ENCODE data around the gene OTOA.
"Not testable (repeated sequence)": the region's sequence is repeated elsewhere in the genome, so short reads cannot be mapped to it uniquely, and the experiment has no call there.

Gene OTOA

DNA sequence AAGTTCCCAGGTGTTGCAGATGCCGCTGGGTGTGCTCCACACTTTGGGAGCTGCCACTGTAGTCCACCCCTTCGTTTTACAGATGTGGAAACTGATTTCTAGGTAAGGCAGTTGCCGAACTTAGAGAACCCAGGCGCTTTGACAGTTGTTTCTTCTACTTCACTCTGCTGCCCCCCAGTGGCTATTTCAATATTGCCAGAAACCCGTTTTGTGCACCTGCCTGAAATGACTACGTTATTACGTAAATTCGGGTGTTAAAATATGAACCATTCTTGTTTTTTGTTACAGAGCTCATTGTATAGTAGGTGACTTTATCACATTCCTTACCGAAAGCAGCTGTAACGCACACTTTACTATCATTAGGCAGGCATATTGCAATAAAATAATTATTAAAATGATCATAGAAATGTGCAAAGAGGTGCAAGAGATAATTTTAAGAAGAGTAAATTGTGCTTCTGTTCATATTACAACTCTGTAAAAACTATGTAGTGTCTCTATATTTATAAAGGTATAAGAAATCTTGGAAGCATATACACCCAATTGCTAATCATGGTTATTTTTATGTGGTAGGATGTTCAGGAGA, 44.9 kb downstream of the OTOA start:
- Histone ChIP-seq H3K27me3 (ENCODE audit: insufficient read depth, low read length) (no peaks in the 10 kb centered on the region), H3K9me3 (ENCODE audit: insufficient read depth, low read depth, low read length) (no peaks in the 10 kb centered on the region), H3K4me1 (ENCODE audit: insufficient read depth, low read length) (no peaks in the 10 kb centered on the region), H3K4me3 (ENCODE audit: low read length) (no peak overlapping the region), H3K27ac (ENCODE audit: low read length) (no peak overlapping the region), H3K9ac (ENCODE audit: low read depth, low read length) (no peak overlapping the region), H3K36me3 (ENCODE audit: insufficient read depth, low read depth, low read length) (no peaks in the 10 kb centered on the region)

DNA sequence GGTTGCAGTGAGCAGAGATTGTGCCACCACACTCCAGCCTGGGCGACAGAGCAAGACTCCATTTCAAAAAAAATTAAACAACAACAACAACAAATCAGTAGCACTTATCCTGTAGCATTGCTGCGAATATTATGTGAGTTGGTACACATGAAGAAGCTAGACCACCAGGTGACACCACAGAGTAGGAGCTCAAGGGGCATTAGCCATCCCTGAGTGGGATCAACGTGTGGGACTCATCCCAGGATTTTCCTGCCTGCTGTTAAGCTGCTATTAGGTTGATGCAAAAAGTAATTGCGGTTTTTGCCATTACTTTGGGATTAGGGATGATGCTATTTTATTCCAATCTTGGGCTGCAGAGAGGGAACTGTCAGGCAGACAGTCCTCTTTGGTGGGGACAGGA, 47.2 kb downstream of the OTOA start:
- H3K9me3 ChIP-seq (ENCODE audit: insufficient read depth, low read depth, low read length), result no peaks in the 10 kb centered on the region
- H3K4me3 ChIP-seq (ENCODE audit: low read length), result no peak overlapping the region
- no peaks in the 10 kb centered on the region for H3K27me3 ChIP-seq (ENCODE audit: insufficient read depth, low read length)
- H3K36me3 ChIP-seq (ENCODE audit: insufficient read depth, low read depth, low read length), result no peaks in the 10 kb centered on the region
- H3K27ac ChIP-seq (ENCODE audit: low read length), result no peak overlapping the region
- H3K9ac ChIP-seq (ENCODE audit: low read depth, low read length), result no peak overlapping the region
- no peaks in the 10 kb centered on the region for H3K4me1 ChIP-seq (ENCODE audit: insufficient read depth, low read length)

DNA sequence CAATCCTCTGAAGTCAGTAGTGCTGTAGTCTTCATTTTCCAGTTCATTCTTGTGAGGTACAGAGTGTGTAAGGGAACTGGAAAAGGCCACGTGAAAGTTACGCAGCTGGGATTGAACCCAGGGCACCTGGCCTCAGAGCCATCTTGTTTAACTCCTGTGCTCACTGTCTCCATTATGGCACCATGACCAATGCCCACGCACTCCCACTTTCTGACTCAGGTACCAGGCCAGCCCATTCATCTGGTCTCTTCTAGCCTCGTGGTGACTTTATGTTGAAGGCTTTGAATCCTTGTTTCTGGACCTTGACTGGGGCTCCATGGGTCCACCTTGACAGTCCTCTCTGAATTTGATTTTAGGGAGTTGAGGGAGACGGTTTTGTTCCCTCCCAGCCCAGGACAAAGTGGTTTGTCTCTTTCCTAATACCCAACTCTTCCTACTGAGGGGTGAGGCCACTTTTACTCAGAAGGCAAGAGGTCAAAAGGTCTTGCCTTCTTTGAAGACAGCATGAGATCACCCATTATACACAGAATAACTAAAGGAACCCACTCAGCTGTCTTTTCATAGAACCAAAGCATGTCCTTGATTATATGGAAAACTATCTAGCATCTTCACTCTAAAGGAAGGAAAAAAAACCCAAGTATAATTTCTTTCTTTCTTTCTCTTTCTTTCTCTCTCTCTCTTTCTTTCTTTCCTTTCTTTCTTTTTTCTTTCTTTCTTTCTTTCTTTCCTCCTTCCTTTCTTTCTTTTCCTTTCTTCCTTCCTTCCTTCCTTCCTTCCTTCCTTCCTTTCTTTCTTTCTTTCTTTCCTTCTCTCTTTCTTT, 50.0 kb downstream of the OTOA start:
- Histone ChIP-seq H3K9me3 (ENCODE audit: insufficient read depth, low read depth, low read length) (no peaks in the 10 kb centered on the region), H3K27ac (ENCODE audit: low read length) (no peak overlapping the region), H3K27me3 (ENCODE audit: insufficient read depth, low read length) (no peaks in the 10 kb centered on the region), H3K4me3 (ENCODE audit: low read length) (no peak overlapping the region), H3K9ac (ENCODE audit: low read depth, low read length) (no peak overlapping the region), H3K36me3 (ENCODE audit: insufficient read depth, low read depth, low read length) (no peaks in the 10 kb centered on the region), H3K4me1 (ENCODE audit: insufficient read depth, low read length) (no peaks in the 10 kb centered on the region)

DNA sequence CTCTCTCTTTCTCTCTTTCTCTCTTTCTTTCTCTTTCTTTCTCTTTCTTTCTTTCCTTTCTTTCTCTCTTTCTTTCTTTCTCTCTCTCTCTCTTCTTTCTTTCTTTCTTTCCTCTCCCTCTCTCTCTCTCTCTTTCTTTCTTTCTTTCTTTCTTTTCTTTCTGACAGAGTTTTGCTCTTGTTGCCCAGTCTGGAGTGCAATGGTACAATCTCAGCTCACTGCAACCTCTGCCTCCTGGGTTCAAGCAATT, 50.5 kb downstream of the OTOA start:
- not testable (repeated sequence) for H3K4me3 ChIP-seq (ENCODE audit: low read length)

DNA sequence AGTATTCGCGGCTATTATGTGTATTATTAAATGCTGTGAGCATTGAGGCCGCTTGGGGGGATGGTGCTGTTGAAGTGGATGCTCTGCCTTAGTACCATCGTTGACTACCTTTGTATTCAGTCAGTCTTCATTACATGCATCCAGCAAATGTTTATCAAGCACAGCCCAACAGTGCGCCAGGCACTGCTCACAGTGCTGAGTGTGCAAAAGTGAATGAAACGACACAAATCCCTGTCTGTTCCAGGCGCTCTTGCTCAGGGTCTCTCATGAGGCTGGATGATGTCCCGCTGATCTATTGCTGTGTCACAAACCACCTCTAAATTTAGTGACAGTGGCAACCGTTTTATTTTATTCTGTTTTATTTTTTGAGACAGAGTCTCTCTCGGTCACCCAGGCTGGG, 53.8 kb downstream of the OTOA start:
- Histone ChIP-seq H3K9ac (ENCODE audit: low read depth, low read length) (no peak overlapping the region), H3K36me3 (ENCODE audit: insufficient read depth, low read depth, low read length) (no peaks in the 10 kb centered on the region), H3K27ac (ENCODE audit: low read length) (no peak overlapping the region), H3K4me3 (ENCODE audit: low read length) (no peak overlapping the region), H3K9me3 (ENCODE audit: insufficient read depth, low read depth, low read length) (no peaks in the 10 kb centered on the region), H3K27me3 (ENCODE audit: insufficient read depth, low read length) (no peaks in the 10 kb centered on the region), H3K4me1 (ENCODE audit: insufficient read depth, low read length) (no peaks in the 10 kb centered on the region)

More for the DNA sequence above, 50.5 kb downstream of the OTOA start:
- H3K27ac ChIP-seq (ENCODE audit: low read length); H3K27me3 ChIP-seq (ENCODE audit: insufficient read depth, low read length); H3K4me1 ChIP-seq (ENCODE audit: insufficient read depth, low read length); H3K9me3 ChIP-seq (ENCODE audit: insufficient read depth, low read depth, low read length); H3K36me3 ChIP-seq (ENCODE audit: insufficient read depth, low read depth, low read length); H3K9ac ChIP-seq (ENCODE audit: low read depth, low read length): not testable (repeated sequence)

DNA sequence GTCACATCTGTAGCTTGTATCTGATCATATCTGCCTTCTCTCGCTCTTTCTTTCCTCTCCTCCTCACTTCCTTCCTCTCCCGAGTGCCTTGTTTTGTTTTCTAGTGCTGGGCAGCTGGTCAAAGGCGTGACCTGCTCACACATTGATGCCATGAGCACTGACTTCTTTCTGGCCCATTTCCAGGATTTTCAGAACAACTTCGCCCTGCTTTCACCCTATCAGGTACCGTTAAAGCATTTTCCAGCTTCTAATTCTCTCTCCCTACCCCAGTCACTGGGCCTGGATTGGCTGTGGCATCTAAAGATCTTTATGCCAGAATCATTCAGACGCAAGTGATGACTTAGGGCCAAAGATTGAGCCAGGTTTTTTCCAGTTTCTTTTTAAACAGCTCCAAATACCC, 55.5 kb downstream of the OTOA start:
- H3K27ac ChIP-seq (ENCODE audit: low read length), result no peak overlapping the region
- no peak overlapping the region for H3K4me3 ChIP-seq (ENCODE audit: low read length)
- H3K36me3 ChIP-seq (ENCODE audit: insufficient read depth, low read depth, low read length), result no peaks in the 10 kb centered on the region
- H3K9me3 ChIP-seq (ENCODE audit: insufficient read depth, low read depth, low read length), result no peaks in the 10 kb centered on the region
- no peaks in the 10 kb centered on the region for H3K4me1 ChIP-seq (ENCODE audit: insufficient read depth, low read length)
- no peak overlapping the region for H3K9ac ChIP-seq (ENCODE audit: low read depth, low read length)
- H3K27me3 ChIP-seq (ENCODE audit: insufficient read depth, low read length), result no peaks in the 10 kb centered on the region

DNA sequence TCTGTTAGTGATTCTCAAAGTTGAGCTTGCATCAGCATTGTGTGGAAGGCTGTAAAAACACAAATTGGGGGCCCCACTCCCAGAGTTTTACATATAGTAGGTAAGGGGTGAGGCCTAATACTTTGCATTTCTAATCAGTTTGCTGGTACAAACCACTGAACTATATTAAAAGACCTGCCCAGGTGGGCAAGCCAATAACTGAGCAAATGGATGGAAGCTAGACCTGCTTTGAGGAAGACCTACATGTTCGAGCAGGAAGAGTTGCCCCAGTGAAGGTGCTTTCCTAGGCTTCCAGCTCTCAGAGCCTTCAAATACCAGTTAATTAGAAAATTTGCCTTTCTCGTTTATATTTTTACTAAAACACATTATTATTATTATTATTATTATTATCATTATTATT, 56.8 kb downstream of the OTOA start:
- Histone ChIP-seq H3K27ac (ENCODE audit: low read length) (no peak overlapping the region), H3K4me1 (ENCODE audit: insufficient read depth, low read length) (no peaks in the 10 kb centered on the region), H3K27me3 (ENCODE audit: insufficient read depth, low read length) (no peaks in the 10 kb centered on the region), H3K36me3 (ENCODE audit: insufficient read depth, low read depth, low read length) (no peaks in the 10 kb centered on the region), H3K9me3 (ENCODE audit: insufficient read depth, low read depth, low read length) (no peaks in the 10 kb centered on the region), H3K4me3 (ENCODE audit: low read length) (no peak overlapping the region), H3K9ac (ENCODE audit: low read depth, low read length) (no peak overlapping the region)

DNA sequence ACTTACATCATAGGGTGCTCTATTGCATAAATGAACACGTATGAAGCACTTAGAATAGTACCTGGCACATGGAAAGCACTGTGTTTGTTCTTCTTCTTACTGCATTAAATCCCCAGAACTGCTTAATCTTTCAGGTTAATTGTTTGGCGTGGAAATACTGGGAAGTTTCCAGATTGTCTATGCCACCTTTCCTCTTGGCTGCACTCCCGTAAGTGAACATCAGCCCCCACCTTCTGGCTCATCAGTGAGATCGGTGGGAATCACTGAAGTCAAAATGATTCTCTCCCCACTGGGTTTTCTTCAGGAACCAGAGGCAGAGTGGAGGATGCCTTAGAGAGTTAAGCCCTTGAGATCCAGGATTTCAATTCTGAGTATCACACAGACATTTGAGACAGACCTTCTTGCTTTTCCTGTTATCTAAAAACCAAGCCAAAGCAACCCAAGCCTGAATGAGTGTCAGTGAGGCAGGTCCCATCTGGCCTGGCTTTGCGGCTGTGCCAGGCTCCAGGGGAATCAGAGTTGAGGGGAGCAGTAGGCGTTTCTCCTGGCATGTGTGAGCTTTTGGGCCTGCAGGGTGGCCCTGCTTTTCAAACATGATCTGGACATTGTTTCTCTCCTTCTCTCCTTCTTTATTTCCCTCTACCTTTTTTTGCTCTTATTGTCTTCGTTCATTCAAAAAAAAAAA, 59.1 kb downstream of the OTOA start:
- Histone ChIP-seq H3K27ac (ENCODE audit: low read length) (no peak overlapping the region), H3K4me1 (ENCODE audit: insufficient read depth, low read length) (no peaks in the 10 kb centered on the region), H3K4me3 (ENCODE audit: low read length) (no peak overlapping the region), H3K27me3 (ENCODE audit: insufficient read depth, low read length) (no peaks in the 10 kb centered on the region), H3K9ac (ENCODE audit: low read depth, low read length) (no peak overlapping the region), H3K9me3 (ENCODE audit: insufficient read depth, low read depth, low read length) (no peaks in the 10 kb centered on the region), H3K36me3 (ENCODE audit: insufficient read depth, low read depth, low read length) (no peaks in the 10 kb centered on the region)

DNA sequence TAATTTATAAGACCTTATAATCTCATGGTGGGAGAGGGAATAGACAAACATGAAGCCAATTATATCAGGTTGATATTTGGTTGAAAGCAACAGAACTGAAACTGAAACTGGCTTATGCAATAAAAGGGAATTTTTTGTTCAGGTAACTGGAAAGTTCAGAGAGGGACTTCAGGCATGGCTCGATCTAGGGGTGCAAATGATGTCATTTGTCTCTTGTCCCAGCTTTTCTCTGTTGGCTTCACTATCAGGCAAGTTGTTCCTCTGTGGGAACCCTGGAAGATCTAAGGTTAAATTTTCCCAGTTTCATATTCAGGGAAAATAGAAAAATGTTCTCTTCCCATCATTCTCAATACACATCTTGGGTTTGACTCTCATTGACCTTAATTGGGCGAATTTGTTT, 59.8 kb downstream of the OTOA start:
- H3K27me3 ChIP-seq (ENCODE audit: insufficient read depth, low read length), result no peaks in the 10 kb centered on the region
- H3K4me1 ChIP-seq (ENCODE audit: insufficient read depth, low read length), result no peaks in the 10 kb centered on the region
- H3K36me3 ChIP-seq (ENCODE audit: insufficient read depth, low read depth, low read length), result no peaks in the 10 kb centered on the region
- H3K9me3 ChIP-seq (ENCODE audit: insufficient read depth, low read depth, low read length), result no peaks in the 10 kb centered on the region
- H3K9ac ChIP-seq (ENCODE audit: low read depth, low read length), result no peak overlapping the region
- no peak overlapping the region for H3K27ac ChIP-seq (ENCODE audit: low read length)
- no peak overlapping the region for H3K4me3 ChIP-seq (ENCODE audit: low read length)

DNA sequence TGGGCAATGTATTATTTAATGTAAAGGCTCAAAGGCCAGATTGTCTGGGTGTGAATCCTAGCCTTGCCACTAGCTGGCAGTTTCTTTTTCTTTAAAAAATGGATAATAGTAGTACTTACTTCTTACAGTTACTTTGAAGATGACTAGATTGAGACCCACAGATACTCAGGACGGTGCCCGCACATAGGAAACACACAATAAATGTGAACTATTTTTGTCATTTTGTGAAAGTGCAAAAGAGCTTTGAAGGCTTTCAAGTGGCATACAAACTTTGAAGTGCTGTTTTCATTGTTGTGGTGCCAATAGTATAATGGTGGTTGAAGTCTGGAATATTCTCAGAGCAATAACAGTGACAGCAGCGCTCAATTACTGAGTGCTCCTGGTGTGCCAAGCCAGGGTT, 63.6 kb downstream of the OTOA start:
- Histone ChIP-seq H3K9ac (ENCODE audit: low read depth, low read length) (no peak overlapping the region), H3K9me3 (ENCODE audit: insufficient read depth, low read depth, low read length) (no peaks in the 10 kb centered on the region), H3K4me1 (ENCODE audit: insufficient read depth, low read length) (no peaks in the 10 kb centered on the region), H3K27ac (ENCODE audit: low read length) (no peak overlapping the region), H3K4me3 (ENCODE audit: low read length) (no peak overlapping the region), H3K36me3 (ENCODE audit: insufficient read depth, low read depth, low read length) (no peaks in the 10 kb centered on the region), H3K27me3 (ENCODE audit: insufficient read depth, low read length) (no peaks in the 10 kb centered on the region)

DNA sequence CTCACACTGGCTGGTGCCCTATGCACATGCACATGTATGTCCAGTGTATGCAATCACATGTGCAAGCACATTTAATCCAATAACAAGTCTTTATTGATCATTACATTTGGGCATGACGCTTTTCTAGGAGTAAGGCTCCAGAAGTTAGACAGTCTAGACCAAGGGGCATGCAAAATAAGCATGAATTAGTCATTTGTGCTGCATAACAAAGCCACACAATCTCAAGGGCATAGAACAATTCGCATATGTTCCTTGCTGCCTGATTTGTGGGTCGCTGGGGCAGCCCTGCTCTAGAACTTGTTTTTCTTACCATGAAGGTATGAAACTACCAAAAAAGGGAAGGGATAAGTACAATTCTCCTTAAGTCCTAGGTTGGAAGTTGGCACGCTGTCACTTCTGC, 67.5 kb downstream of the OTOA start:
- not testable (repeated sequence) for H3K27ac ChIP-seq (ENCODE audit: low read length); H3K36me3 ChIP-seq (ENCODE audit: insufficient read depth, low read depth, low read length); H3K9me3 ChIP-seq (ENCODE audit: insufficient read depth, low read depth, low read length); H3K27me3 ChIP-seq (ENCODE audit: insufficient read depth, low read length); H3K4me1 ChIP-seq (ENCODE audit: insufficient read depth, low read length); H3K4me3 ChIP-seq (ENCODE audit: low read length); H3K9ac ChIP-seq (ENCODE audit: low read depth, low read length)

DNA sequence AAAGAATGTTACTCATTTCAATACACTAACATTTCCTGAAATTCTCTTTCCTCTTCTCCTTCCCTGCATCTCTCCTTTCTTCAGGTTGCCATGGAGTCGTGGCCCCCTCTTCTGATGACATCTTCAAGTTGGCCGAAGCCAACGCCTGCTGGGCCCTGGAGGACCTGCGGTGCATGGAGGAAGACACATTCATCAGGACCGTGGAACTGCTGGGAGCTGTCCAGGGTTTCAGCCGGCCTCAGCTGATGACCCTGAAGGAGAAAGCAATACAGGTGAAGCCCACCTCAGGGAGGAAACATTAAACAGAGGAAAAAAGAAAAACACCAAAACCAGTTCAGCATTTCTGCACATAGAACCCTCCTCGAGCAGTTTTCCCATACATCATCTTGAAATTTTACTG, 76.9 kb downstream of the OTOA start:
- H3K27me3 ChIP-seq (ENCODE audit: insufficient read depth, low read length); H3K36me3 ChIP-seq (ENCODE audit: insufficient read depth, low read depth, low read length); H3K4me1 ChIP-seq (ENCODE audit: insufficient read depth, low read length); H3K9me3 ChIP-seq (ENCODE audit: insufficient read depth, low read depth, low read length); H3K27ac ChIP-seq (ENCODE audit: low read length); H3K4me3 ChIP-seq (ENCODE audit: low read length); H3K9ac ChIP-seq (ENCODE audit: low read depth, low read length): not testable (repeated sequence)
